Adrenal gland (tissue), 12 donors: ENCODE measurements around the gene NPVF. TPM values are rescaled to one million over a fixed set of nuclear protein-coding genes. Genes with fewer than 3 reads are reported as not detected.

ENCODE experiments used
- DNase-seq, 7 donors: peaks; one replicate each; pipeline ENCODE4 v3.0.0-alpha.2; 2019 to 2020
- H3K27ac ChIP-seq, 5 donors: fragments of 200-600 bp; sonication (generic) in 4 of 5; 1 replicate in 3 of 5; 2 replicates in 2 of 5; pipeline versions ENCODE4 v1.5.1 to v1.8.0; 2016 to 2020; ENCODE audit warnings: mild to moderate bottlenecking in 1 of 5
- H3K27me3 ChIP-seq: fragments of 200-600 bp; 2 replicates; pipeline ENCODE4 v1.8.0; 2021
- H3K36me3 ChIP-seq, 2 donors: fragments of 200-600 bp; replicated peaks in 1 of 2; 1 replicate in 1 of 2; 2 replicates in 1 of 2; pipeline versions ENCODE4 v1.5.1 to v1.8.0; 2018 to 2022
- H3K4me1 ChIP-seq, 2 donors: fragments of 200-600 bp; replicated peaks in 1 of 2; 1 replicate in 1 of 2; 2 replicates in 1 of 2; pipeline versions ENCODE4 v1.5.1 to v1.8.0; 2018 to 2021
- H3K4me3 ChIP-seq, 4 donors: fragments of 200-600 bp; sonication (generic) in 3 of 4; one replicate each; pipeline ENCODE4 v1.5.1; 2016 to 2018
- H3K9me3 ChIP-seq, 3 donors: fragments of 200-600 bp; sonication (generic) in 1 of 3; replicated peaks in 1 of 3; 1 replicate in 2 of 3; 2 replicates in 1 of 3; pipeline versions ENCODE4 v1.5.1 to v1.8.0; 2016 to 2021
- CTCF ChIP-seq, 6 experiments: fragments of 450-650 bp in 4 of 6; fragments of 200-600 bp in 2 of 6; sonication (generic) in 1 of 6; IDR thresholded peaks; 1 replicate in 5 of 6; 2 replicates in 1 of 6; pipeline versions ENCODE4 v1.5.1 to v1.8.0; 2016 to 2021; ENCODE audit warnings: antibody characterized with exemption in 6 of 6, mild to moderate bottlenecking in 2 of 6, moderate library complexity in 1 of 6
- POLR2A ChIP-seq, 2 donors: fragments of 450-650 bp; IDR thresholded peaks; one replicate each; pipeline ENCODE4 v1.6.1; 2017; ENCODE audit warnings: antibody characterized with exemption in 2 of 2, mild to moderate bottlenecking in 2 of 2, moderate library complexity in 1 of 2
- WGBS, 4 donors: extraction: QIAGEN DNeasy Blood & Tissue Kit in 2 of 4; methylation state at CpG; one replicate each; pipeline versions ENCODE4 v1.1.5 to v1.1.7; 2013 to 2017; 5-methylcytosine and 5-hydroxymethylcytosine counted together
- intact Hi-C, 2 donors: fragments of 100-400 bp; cut with DNase I; formaldehyde crosslinking; loops; one replicate each; pipeline versions ENCODE4 v1.14.1 to v1.15.0; 2022 to 2023
- polyA plus RNA-seq, 3 donors: library from polyadenylated mRNA; stranded (reverse); fragments of 200-250 nt in 2 of 3; fragments of 350-450 nt in 1 of 3; fragmentation: Illumina TruSeq in 1 of 3; extraction: RNeasy Lipid Tissue Mini Kit (QIAGEN cat#74804) in 1 of 3; gene quantifications; one replicate each; pipeline ENCODE4 v1.2.3, GENCODE V29; 2013 to 2014
- total RNA-seq, 9 donors: library from RNA; depleted of rRNA in 4 of 9; stranded (reverse); fragments of >200 nt in 4 of 9; fragments of 120-200 nt in 1 of 9; fragmentation: NEBNext Ultra II Directional in 1 of 9; extraction: Animal tissue kit (Norgen Biotek cat#: 25700) in 1 of 9; gene quantifications; one replicate each; pipeline versions ENCODE4 v1.1.0 to v1.2.4, GENCODE V29; 2013 to 2023
- donor health status: healthy with polysubstance abuse.
- donor health status: Bipolar disorder and iron deficiency.
- donor health status: DM: yes; HTN: yes; CAD: no.
- donor health status: DM: no; HTN: no; CAD: no.
- donor health status: DM: no; HTN: no; CAD: no.
- donor health status: DM: yes; HTN: yes; CAD: no.

Gene NPVF
- total and polyA plus RNA-seq, 12 donors, result not detected

GRCh38 chr7:25261545-25262140, 33.4 kb upstream of the NPVF start:
- no peak for TF ChIP-seq POLR2A (IDR thresholded peaks at IDR 0.05)
- TF ChIP-seq CTCF (IDR thresholded peaks at IDR 0.05), result no peak
- H3K36me3 ChIP-seq, result no peaks in the 10 kb centered on the region
- H3K4me3 ChIP-seq, result peak overlapping the region in 1 of 4 donors; percentile 0
- no peaks in the 10 kb centered on the region for H3K9me3 ChIP-seq
- peaks cover 0 to 7% of the 10 kb centered on the region in 2 donors for H3K4me1 ChIP-seq
- H3K27ac ChIP-seq, result no peak overlapping the region
- no peak for DNase-seq
- intact Hi-C loops, result no loop called here
- WGBS, 4 donors, result 66 to 74% (median 70%) methylated on average over 4 of the region's 4 CpGs
- no peaks in the 10 kb centered on the region for H3K27me3 ChIP-seq

GRCh38 chr7:25260862-25261494, 32.7 kb upstream of the NPVF start:
- Histone ChIP-seq H3K27ac (no peak overlapping the region), H3K4me3 (peak overlapping the region in 1 of 4 donors; percentile 0), H3K36me3 (no peaks in the 10 kb centered on the region), H3K27me3 (no peaks in the 10 kb centered on the region), H3K9me3 (no peaks in the 10 kb centered on the region), H3K4me1 (peaks cover 0 to 7% of the 10 kb centered on the region in 2 donors)
- WGBS, 4 donors, result 39 to 58% (median 48%) methylated on average over 4 to 5 of the region's 5 CpGs
- TF ChIP-seq CTCF (IDR thresholded peaks at IDR 0.05) (no peak), POLR2A (IDR thresholded peaks at IDR 0.05) (no peak)
- intact Hi-C loops, result no loop called here
- no peak for DNase-seq

- H3K9me3 ChIP-seq, result no peaks in the 10 kb centered on the region
- no peaks in the 10 kb centered on the region for H3K36me3 ChIP-seq
- intact Hi-C loops, result loop anchor here (2.0 to 10.0 kb wide), 4 partner anchors 128 to 595 kb away; no protein-coding TSS in a partner anchor
- peak; percentile 68 to 92 (median 82) for DNase-seq
- TF ChIP-seq POLR2A (IDR thresholded peaks at IDR 0.05), result no peak
- peak; percentile 64 to 96 (median 90) for TF ChIP-seq CTCF (IDR thresholded peaks at IDR 0.05)
- H3K27ac ChIP-seq, result no peak overlapping the region
- H3K4me1 ChIP-seq, result peaks cover 0 to 7% of the 10 kb centered on the region in 2 donors
- WGBS, 4 donors, result 25 to 33% (median 29%) methylated on average over 13 of the region's 13 CpGs
- no peaks in the 10 kb centered on the region for H3K27me3 ChIP-seq
- no peak overlapping the region for H3K4me3 ChIP-seq
Measured at GRCh38 chr7:25259487-25260243, 31.4 kb upstream of the NPVF start.

GRCh38 chr7:25256333-25256819, 28.1 kb upstream of the NPVF start:
- Histone ChIP-seq H3K9me3 (no peaks in the 10 kb centered on the region), H3K36me3 (no peaks in the 10 kb centered on the region), H3K4me3 (no peak overlapping the region), H3K27me3 (no peaks in the 10 kb centered on the region), H3K4me1 (peaks cover 0 to 7% of the 10 kb centered on the region in 2 donors), H3K27ac (no peak overlapping the region)
- no peak for TF ChIP-seq POLR2A (IDR thresholded peaks at IDR 0.05)
- TF ChIP-seq CTCF (IDR thresholded peaks at IDR 0.05), result no peak
- peak in 1 of 7 donors; percentile 62 for DNase-seq
- intact Hi-C loops, result loop anchor here (5.0 to 10.0 kb wide), 3 partner anchors 131 to 598 kb away; no protein-coding TSS in a partner anchor
- WGBS, 4 donors, result 81 to 95% (median 84%) methylated on average over 4 to 6 of the region's 6 CpGs
